ENCODE data around the gene CELF2.
A peak's percentile ranks its signal among the peaks of the same experiment; 100 is the strongest.

The CELF2 gene

GRCh38 chr10:11013836-11014235 is 3.8 kb upstream of the CELF2 start:
- peaks cover 2% of the 10 kb centered on the region for H3K79me2 ChIP-seq (ENCODE audit: control insufficient read depth, insufficient read depth, low read length, unreplicated experiment)
- H3K27me3 ChIP-seq (ENCODE audit: insufficient read depth, low read length), result peaks cover 10% of the 10 kb centered on the region; the same call in 1 of the 2 replicates
- H3K27ac ChIP-seq (ENCODE audit: low read depth, low read length), result no peak overlapping the region
- no peak overlapping the region for H2AFZ ChIP-seq (ENCODE audit: low read length, unreplicated experiment)
- no peaks in the 10 kb centered on the region for H3K36me3 ChIP-seq (ENCODE audit: insufficient read depth, low read length)
- no peak overlapping the region for H3K4me3 ChIP-seq (ENCODE audit: low read depth, low read length)
- H3K4me1 ChIP-seq (ENCODE audit: control insufficient read depth, insufficient read depth, low read length, unreplicated experiment), result peaks cover 2% of the 10 kb centered on the region

- no peak overlapping the region for H2AFZ ChIP-seq (ENCODE audit: low read length, unreplicated experiment)
- no peaks in the 10 kb centered on the region for H3K36me3 ChIP-seq (ENCODE audit: insufficient read depth, low read length)
- H3K27ac ChIP-seq (ENCODE audit: low read depth, low read length), result no peak overlapping the region
- H3K4me3 ChIP-seq (ENCODE audit: low read depth, low read length), result no peak overlapping the region
- peaks cover 10% of the 10 kb centered on the region for H3K27me3 ChIP-seq (ENCODE audit: insufficient read depth, low read length)
- H3K79me2 ChIP-seq (ENCODE audit: control insufficient read depth, insufficient read depth, low read length, unreplicated experiment), result peaks cover 8% of the 10 kb centered on the region
- H3K4me1 ChIP-seq (ENCODE audit: control insufficient read depth, insufficient read depth, low read length, unreplicated experiment), result peaks cover 2% of the 10 kb centered on the region
These were observed 2.8 kb upstream of the CELF2 start for GRCh38 chr10:11014671-11015445.

DNA sequence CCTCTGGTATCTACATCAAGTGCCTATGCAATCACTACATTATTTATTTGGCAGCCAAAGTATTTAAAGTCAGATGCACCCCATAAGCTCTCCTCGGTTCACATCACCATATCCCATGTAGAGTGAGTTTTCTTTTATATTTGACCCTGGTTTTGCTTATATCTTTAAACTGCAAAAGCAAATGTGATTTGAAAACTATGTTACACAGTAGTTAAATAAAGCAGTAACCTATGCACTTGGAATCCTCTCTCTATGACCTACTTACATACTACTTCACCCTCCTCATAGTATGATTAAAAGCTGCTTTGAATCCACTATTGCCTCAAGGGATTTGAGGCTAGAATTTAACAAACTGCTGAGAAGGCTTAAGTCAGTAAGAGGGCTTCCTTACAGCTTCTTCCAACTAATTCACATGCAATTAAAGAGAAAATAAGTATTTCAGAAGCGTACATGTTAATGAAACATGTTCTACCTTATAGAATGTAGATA is 2.2 kb upstream of the CELF2 start:
- H3K36me3 ChIP-seq (ENCODE audit: insufficient read depth, low read length), result no peaks in the 10 kb centered on the region
- no peak overlapping the region for H2AFZ ChIP-seq (ENCODE audit: low read length, unreplicated experiment)
- H3K27ac ChIP-seq (ENCODE audit: low read depth, low read length), result no peak overlapping the region
- H3K4me3 ChIP-seq (ENCODE audit: low read depth, low read length), result no peak overlapping the region
- H3K4me1 ChIP-seq (ENCODE audit: control insufficient read depth, insufficient read depth, low read length, unreplicated experiment), result peaks cover 2% of the 10 kb centered on the region
- peaks cover 10% of the 10 kb centered on the region for H3K27me3 ChIP-seq (ENCODE audit: insufficient read depth, low read length)
- H3K79me2 ChIP-seq (ENCODE audit: control insufficient read depth, insufficient read depth, low read length, unreplicated experiment), result peaks cover 8% of the 10 kb centered on the region

DNA sequence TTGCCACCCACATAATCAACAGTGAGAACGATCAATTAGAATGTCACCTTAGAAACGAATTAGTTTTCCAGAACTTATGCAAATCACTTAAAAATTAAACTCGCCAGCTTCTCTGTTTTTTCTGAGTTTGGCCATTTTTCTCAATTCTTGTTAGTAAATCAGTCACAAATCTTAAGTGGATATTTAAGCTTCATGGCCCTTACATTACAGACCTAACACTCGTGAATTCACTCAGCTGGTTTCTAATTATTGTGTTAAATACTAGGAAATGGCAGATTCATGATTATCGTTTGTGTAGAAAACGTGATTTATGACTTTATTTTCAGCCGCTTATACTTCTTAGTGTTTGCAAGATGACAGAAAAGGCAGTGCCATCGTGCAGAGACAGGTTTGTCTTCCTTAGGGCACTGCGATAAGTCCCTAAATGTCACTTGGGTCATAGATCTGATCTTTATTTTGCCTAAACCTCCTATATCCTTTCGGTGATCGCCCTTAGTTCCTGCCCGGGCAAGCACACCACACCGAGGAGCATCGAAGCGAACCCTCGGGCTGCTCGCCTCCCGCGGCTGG is 587 bp upstream of the CELF2 start:
- Histone ChIP-seq H3K27me3 (ENCODE audit: insufficient read depth, low read length) (peaks cover 10% of the 10 kb centered on the region), H2AFZ (ENCODE audit: low read length, unreplicated experiment) (peak overlapping the region; percentile 73), H3K4me3 (ENCODE audit: low read depth, low read length) (peak overlapping the region; percentile 90)

GRCh38 chr10:11018432-11018841 is 765 bp downstream of the CELF2 start:
- Histone ChIP-seq H3K4me3 (ENCODE audit: low read depth, low read length) (peak overlapping the region; percentile 90), H3K27me3 (ENCODE audit: insufficient read depth, low read length) (peaks cover 10% of the 10 kb centered on the region), H3K36me3 (ENCODE audit: insufficient read depth, low read length) (no peaks in the 10 kb centered on the region), H3K4me1 (ENCODE audit: control insufficient read depth, insufficient read depth, low read length, unreplicated experiment) (peaks cover 2% of the 10 kb centered on the region), H3K79me2 (ENCODE audit: control insufficient read depth, insufficient read depth, low read length, unreplicated experiment) (peaks cover 11% of the 10 kb centered on the region), H2AFZ (ENCODE audit: low read length, unreplicated experiment) (no peak overlapping the region), H3K27ac (ENCODE audit: low read depth, low read length) (peak overlapping the region; percentile 15; the same call in 1 of the 2 replicates)

More for the DNA sequence above, 587 bp upstream of the CELF2 start:
- H3K79me2 ChIP-seq (ENCODE audit: control insufficient read depth, insufficient read depth, low read length, unreplicated experiment), result peaks cover 11% of the 10 kb centered on the region
- H3K4me1 ChIP-seq (ENCODE audit: control insufficient read depth, insufficient read depth, low read length, unreplicated experiment), result peaks cover 2% of the 10 kb centered on the region
- H3K27ac ChIP-seq (ENCODE audit: low read depth, low read length), result no peak overlapping the region
- H3K36me3 ChIP-seq (ENCODE audit: insufficient read depth, low read length), result no peaks in the 10 kb centered on the region

DNA sequence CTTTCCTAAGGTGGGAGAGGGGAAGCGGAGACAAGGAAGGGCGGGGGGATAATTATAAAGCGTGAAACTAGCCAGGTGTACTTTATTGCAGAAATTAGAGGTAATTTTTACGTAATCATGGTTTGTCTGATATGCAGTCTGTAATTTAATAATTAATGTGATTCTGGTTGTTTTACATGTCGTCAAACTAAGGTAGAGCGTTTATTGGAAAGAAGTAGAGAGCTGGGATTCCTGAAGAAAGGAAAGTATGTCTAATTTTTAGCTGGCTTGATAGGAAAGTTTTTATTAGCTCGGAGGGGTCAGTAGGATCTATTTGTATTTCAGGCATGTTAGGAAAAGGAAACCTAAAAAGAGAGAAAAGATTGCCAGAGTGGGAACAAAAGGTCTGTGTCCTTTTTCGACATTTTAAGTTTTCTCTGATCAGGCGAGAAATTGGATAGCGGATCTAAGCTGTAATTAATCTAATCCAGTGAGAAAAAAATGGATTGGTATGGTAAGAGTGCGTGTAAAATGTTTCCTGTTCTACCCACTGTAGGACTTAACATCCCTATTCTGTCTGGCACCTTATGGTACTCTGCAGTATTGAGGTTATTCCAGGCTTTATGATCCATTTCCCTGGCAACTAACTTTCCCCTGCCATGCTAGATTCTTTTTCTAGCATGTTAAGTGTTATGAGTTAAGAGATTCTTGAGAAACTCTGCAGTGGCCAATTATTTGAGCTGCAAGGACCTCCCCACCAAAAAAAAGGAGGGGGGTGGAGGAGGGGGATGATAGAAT is 1.4 kb downstream of the CELF2 start:
- peaks cover 10% of the 10 kb centered on the region for H3K27me3 ChIP-seq (ENCODE audit: insufficient read depth, low read length)
- H3K4me3 ChIP-seq (ENCODE audit: low read depth, low read length), result peak overlapping the region; percentile 90
- H3K27ac ChIP-seq (ENCODE audit: low read depth, low read length), result no peak overlapping the region
- H3K36me3 ChIP-seq (ENCODE audit: insufficient read depth, low read length), result no peaks in the 10 kb centered on the region
- peaks cover 2% of the 10 kb centered on the region for H3K4me1 ChIP-seq (ENCODE audit: control insufficient read depth, insufficient read depth, low read length, unreplicated experiment)
- H3K79me2 ChIP-seq (ENCODE audit: control insufficient read depth, insufficient read depth, low read length, unreplicated experiment), result peaks cover 11% of the 10 kb centered on the region
- H2AFZ ChIP-seq (ENCODE audit: low read length, unreplicated experiment), result no peak overlapping the region

- Histone ChIP-seq H3K27me3 (ENCODE audit: insufficient read depth, low read length) (peaks cover 10% of the 10 kb centered on the region), H3K27ac (ENCODE audit: low read depth, low read length) (no peak overlapping the region), H2AFZ (ENCODE audit: low read length, unreplicated experiment) (no peak overlapping the region), H3K79me2 (ENCODE audit: control insufficient read depth, insufficient read depth, low read length, unreplicated experiment) (peaks cover 11% of the 10 kb centered on the region), H3K4me3 (ENCODE audit: low read depth, low read length) (peak overlapping the region; percentile 90), H3K4me1 (ENCODE audit: control insufficient read depth, insufficient read depth, low read length, unreplicated experiment) (peaks cover 2% of the 10 kb centered on the region), H3K36me3 (ENCODE audit: insufficient read depth, low read length) (no peaks in the 10 kb centered on the region)
These were observed 2.3 kb downstream of the CELF2 start for GRCh38 chr10:11019724-11020547.

GRCh38 chr10:11020548-11020942 is 2.9 kb downstream of the CELF2 start:
- Histone ChIP-seq H3K27me3 (ENCODE audit: insufficient read depth, low read length) (peaks cover 10% of the 10 kb centered on the region), H3K36me3 (ENCODE audit: insufficient read depth, low read length) (no peaks in the 10 kb centered on the region), H3K79me2 (ENCODE audit: control insufficient read depth, insufficient read depth, low read length, unreplicated experiment) (peaks cover 11% of the 10 kb centered on the region), H3K4me1 (ENCODE audit: control insufficient read depth, insufficient read depth, low read length, unreplicated experiment) (peaks cover 2% of the 10 kb centered on the region), H3K27ac (ENCODE audit: low read depth, low read length) (no peak overlapping the region), H2AFZ (ENCODE audit: low read length, unreplicated experiment) (no peak overlapping the region), H3K4me3 (ENCODE audit: low read depth, low read length) (no peak overlapping the region)

GRCh38 chr10:11022213-11022612 is 4.5 kb downstream of the CELF2 start:
- Histone ChIP-seq H3K36me3 (ENCODE audit: insufficient read depth, low read length) (no peaks in the 10 kb centered on the region), H2AFZ (ENCODE audit: low read length, unreplicated experiment) (no peak overlapping the region), H3K27me3 (ENCODE audit: insufficient read depth, low read length) (peaks cover 3% of the 10 kb centered on the region), H3K79me2 (ENCODE audit: control insufficient read depth, insufficient read depth, low read length, unreplicated experiment) (peaks cover 11% of the 10 kb centered on the region), H3K27ac (ENCODE audit: low read depth, low read length) (no peak overlapping the region), H3K4me3 (ENCODE audit: low read depth, low read length) (no peak overlapping the region), H3K4me1 (ENCODE audit: control insufficient read depth, insufficient read depth, low read length, unreplicated experiment) (peaks cover under 1% of the 10 kb centered on the region)

Measured in ACC112 (cell line).